Endothelial cell of umbilical vein (primary cell): ENCODE data around the gene PRPH.

Experiments used
- POLR2A ChIP-seq: IDR thresholded peaks from 2 replicates; pipeline ENCODE4 v1.6.1; 2012; ENCODE audit warnings: low read depth, mild to moderate bottlenecking, control low read depth, low read length
- POLR2AphosphoS5 ChIP-seq: IDR thresholded peaks from 2 replicates; pipeline ENCODE4 v1.6.1; 2012; ENCODE audit warnings: low read depth, mild to moderate bottlenecking, control low read depth, low read length, moderate library complexity; ENCODE audit not compliant: insufficient read depth
- TF ChIP-seq, protein P1 (sequence below), 2 donors: IDR thresholded peaks; 1 replicate in 1 of 2; 2 replicates in 1 of 2; pipeline ENCODE4 v1.5.1; 2011; ENCODE audit warnings: low read length in 2 of 2, mild to moderate bottlenecking in 2 of 2, moderate library complexity in 2 of 2, control low read depth in 1 of 2, inconsistent platforms in 1 of 2, low read depth in 1 of 2; ENCODE audit not compliant: insufficient read depth in 1 of 2; ENCODE audit errors: extremely low read depth in 1 of 2

DNA sequence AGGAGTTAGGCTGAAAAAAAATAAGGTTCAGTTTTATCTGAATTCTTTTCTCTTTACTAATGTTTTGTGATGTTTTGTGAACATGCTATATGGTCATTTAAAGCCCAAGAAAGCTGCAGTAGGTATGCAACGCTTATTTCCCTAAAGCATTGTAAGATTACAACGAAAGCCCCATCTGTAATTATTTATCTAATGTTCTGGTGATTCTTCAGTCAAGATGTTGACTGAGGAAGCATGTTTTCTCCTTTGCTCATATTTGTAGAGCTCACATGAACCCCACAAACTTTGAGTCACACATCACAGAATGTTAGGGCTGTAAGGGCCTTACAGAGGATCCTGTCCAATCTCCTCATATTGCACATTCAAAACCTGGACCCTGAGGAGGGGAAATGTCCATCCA lies 33.2 kb upstream of the PRPH start:
- TF ChIP-seq, protein P1, sequence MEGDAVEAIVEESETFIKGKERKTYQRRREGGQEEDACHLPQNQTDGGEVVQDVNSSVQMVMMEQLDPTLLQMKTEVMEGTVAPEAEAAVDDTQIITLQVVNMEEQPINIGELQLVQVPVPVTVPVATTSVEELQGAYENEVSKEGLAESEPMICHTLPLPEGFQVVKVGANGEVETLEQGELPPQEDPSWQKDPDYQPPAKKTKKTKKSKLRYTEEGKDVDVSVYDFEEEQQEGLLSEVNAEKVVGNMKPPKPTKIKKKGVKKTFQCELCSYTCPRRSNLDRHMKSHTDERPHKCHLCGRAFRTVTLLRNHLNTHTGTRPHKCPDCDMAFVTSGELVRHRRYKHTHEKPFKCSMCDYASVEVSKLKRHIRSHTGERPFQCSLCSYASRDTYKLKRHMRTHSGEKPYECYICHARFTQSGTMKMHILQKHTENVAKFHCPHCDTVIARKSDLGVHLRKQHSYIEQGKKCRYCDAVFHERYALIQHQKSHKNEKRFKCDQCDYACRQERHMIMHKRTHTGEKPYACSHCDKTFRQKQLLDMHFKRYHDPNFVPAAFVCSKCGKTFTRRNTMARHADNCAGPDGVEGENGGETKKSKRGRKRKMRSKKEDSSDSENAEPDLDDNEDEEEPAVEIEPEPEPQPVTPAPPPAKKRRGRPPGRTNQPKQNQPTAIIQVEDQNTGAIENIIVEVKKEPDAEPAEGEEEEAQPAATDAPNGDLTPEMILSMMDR (IDR thresholded peaks at IDR 0.05; ENCODE audit: extremely low read depth in 1 of 2, insufficient read depth in 1 of 2, low read depth in 1 of 2, low read length in 2 of 2): no peak
- TF ChIP-seq POLR2A: no peak
- TF ChIP-seq POLR2AphosphoS5: no peak
